ENCODE results near the gene POLDIP3.
"Not testable (repeated sequence)": the region's sequence is repeated elsewhere in the genome, so short reads cannot be mapped to it uniquely, and the experiment has no call there.

The POLDIP3 gene

DNA sequence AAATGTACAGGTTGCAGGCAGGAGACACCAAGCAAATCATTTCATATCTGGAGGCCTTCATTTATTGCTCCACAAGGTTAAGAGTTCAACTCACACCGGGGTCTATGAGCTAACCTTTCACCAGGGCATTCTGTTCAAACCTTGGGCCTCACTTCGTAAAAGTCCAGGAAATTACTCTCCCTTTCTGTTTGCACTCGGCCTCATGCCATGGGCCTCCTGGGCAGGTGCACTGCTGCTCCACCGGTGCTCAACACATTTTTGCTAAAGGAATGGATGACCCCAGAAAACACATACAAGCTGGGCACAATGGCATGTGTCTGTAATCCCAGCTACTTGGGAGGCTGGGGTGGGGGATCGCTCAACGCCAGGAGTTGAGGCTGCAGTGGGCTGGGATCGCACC is 78.5 kb downstream of the POLDIP3 start:
- no peaks in the 10 kb centered on the region for H3K27me3 ChIP-seq (ENCODE audit: insufficient read depth, low read length)

DNA sequence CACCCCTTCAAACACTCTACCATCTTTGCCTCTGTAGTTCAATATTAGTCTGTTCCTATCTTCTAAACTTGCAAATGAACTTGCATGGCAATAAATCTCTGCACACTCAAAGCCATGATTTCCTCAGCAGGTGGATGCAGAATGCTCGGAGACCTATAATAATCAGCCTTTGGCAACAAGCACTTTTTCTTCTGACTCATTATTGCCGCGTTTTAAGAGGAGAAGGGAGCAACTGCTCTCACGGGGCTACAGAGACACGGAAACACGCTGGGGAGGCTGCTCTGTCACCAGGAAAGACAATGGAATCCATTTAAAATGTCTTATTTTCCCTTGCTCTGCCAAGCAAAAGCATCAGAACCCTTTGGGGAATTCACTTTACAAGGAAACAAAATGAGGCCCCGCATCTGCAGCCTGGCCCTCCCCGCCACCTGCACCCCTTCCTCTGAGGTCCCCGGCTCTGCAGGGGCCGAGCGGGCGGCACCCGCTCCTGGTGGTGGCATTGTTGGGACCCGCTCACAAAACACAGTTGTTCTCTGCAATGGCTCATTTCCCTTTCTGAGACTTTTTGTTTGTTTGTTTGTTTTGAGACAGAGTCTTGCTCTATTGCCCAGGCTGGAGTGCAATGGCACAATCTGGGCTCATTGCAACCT is 79.5 kb downstream of the POLDIP3 start:
- H3K4me3 ChIP-seq (ENCODE audit: low read depth, low read length); H2AFZ ChIP-seq (ENCODE audit: low read length, unreplicated experiment); H3K27ac ChIP-seq (ENCODE audit: low read depth, low read length); H3K79me2 ChIP-seq (ENCODE audit: control insufficient read depth, insufficient read depth, low read length, unreplicated experiment); H3K27me3 ChIP-seq (ENCODE audit: insufficient read depth, low read length); H3K36me3 ChIP-seq (ENCODE audit: insufficient read depth, low read length); H3K4me1 ChIP-seq (ENCODE audit: control insufficient read depth, insufficient read depth, low read length, unreplicated experiment): not testable (repeated sequence)

More for the DNA sequence above, 78.5 kb downstream of the POLDIP3 start:
- H3K27ac ChIP-seq (ENCODE audit: low read depth, low read length) = no peak overlapping the region
- no peak overlapping the region for H3K4me3 ChIP-seq (ENCODE audit: low read depth, low read length)
- H3K36me3 ChIP-seq (ENCODE audit: insufficient read depth, low read length) = no peaks in the 10 kb centered on the region
- H2AFZ ChIP-seq (ENCODE audit: low read length, unreplicated experiment) = no peak overlapping the region
- H3K4me1 ChIP-seq (ENCODE audit: control insufficient read depth, insufficient read depth, low read length, unreplicated experiment) = no peaks in the 10 kb centered on the region
- no peaks in the 10 kb centered on the region for H3K79me2 ChIP-seq (ENCODE audit: control insufficient read depth, insufficient read depth, low read length, unreplicated experiment)
